Islet precursor cell (in vitro differentiated cells): ENCODE results near the gene P2RY12.

Experiments
- DNase-seq: peaks from one replicate; pipeline ENCODE4 v3.0.0-alpha.2; 2018

Gene P2RY12

GRCh38 chr3:151330899-151331298 is 53.7 kb downstream of the P2RY12 start:
- DNase-seq = no peak

- DNase-seq = no peak
These were observed 54.2 kb downstream of the P2RY12 start for GRCh38 chr3:151330379-151330778.

- no peak for DNase-seq
These were observed 55.2 kb downstream of the P2RY12 start, which contains the start of gene P2RY13 for GRCh38 chr3:151329363-151329762. P2RY13 (minus strand) TSS chr3:151329549; CDS start chr3:151329528, 21 bp downstream.

GRCh38 chr3:151328298-151328995 is 56.1 kb downstream of the P2RY12 start:
- no peak for DNase-seq

- DNase-seq = no peak
These were observed 56.9 kb downstream of the P2RY12 start for GRCh38 chr3:151327571-151328198.

GRCh38 chr3:151322511-151322910 is 62.0 kb downstream of the P2RY12 start:
- no peak for DNase-seq

- DNase-seq = no peak
These were observed 63.0 kb downstream of the P2RY12 start for GRCh38 chr3:151321526-151321925.

GRCh38 chr3:151320131-151320530 is 64.4 kb downstream of the P2RY12 start:
- DNase-seq = no peak

- DNase-seq = no peak
These were observed 64.9 kb downstream of the P2RY12 start for GRCh38 chr3:151319628-151320027.

- no peak for DNase-seq
These were observed 65.6 kb downstream of the P2RY12 start for GRCh38 chr3:151318991-151319390.

GRCh38 chr3:151318313-151318712 is 66.2 kb downstream of the P2RY12 start:
- DNase-seq = no peak

GRCh38 chr3:151316267-151316991 is 68.1 kb downstream of the P2RY12 start, which contains the start of gene GPR87:
GPR87 (minus strand) TSS chr3:151316820; CDS start chr3:151300100, 16,720 bp downstream.
- DNase-seq = peak; percentile 88

- DNase-seq = no peak
These were observed 68.7 kb downstream of the P2RY12 start for GRCh38 chr3:151315846-151316245.

GRCh38 chr3:151315136-151315535 is 69.4 kb downstream of the P2RY12 start:
- DNase-seq = no peak

GRCh38 chr3:151314593-151314992 is 70.0 kb downstream of the P2RY12 start:
- peak; percentile 59 for DNase-seq

- DNase-seq = no peak
These were observed 70.4 kb downstream of the P2RY12 start for GRCh38 chr3:151314137-151314536.

GRCh38 chr3:151312972-151313371 is 71.6 kb downstream of the P2RY12 start:
- DNase-seq = no peak

GRCh38 chr3:151309566-151309965 is 75.0 kb downstream of the P2RY12 start:
- no peak for DNase-seq

GRCh38 chr3:151307583-151308488 is 76.7 kb downstream of the P2RY12 start:
- DNase-seq = no peak

- DNase-seq = no peak
These were observed 77.4 kb downstream of the P2RY12 start for GRCh38 chr3:151307131-151307530.

- DNase-seq = no peak
These were observed 78.3 kb downstream of the P2RY12 start for GRCh38 chr3:151306168-151306810.

GRCh38 chr3:151305775-151306151 is 78.8 kb downstream of the P2RY12 start:
- DNase-seq = no peak
